Stimulated activated CD4-positive, alpha-beta T cell treated with anti-CD3 and anti-CD28 coated beads, Interleukin-1b, Interleukin-23, amount 100 ng/mL, for 4 hours (primary cell): ENCODE data around the gene DUSP10.

ENCODE experiments used
- DNase-seq, 2 donors: peaks; one replicate each; pipeline ENCODE4 v3.0.0-alpha.2; 2020; ENCODE audit warnings: low read depth in 2 of 2

DUSP10 gene

GRCh38 chr1:221741703-221742554 is at the start of gene DUSP10:
Gene DUSP10 (minus strand): TSS chr1:221742089. CDS start chr1:221739744, 2,345 bp downstream.
- peak; percentile 93 to 96 for DNase-seq

- DNase-seq = no peak
Observed at GRCh38 chr1:221788466-221788865, 46.6 kb upstream of the DUSP10 start.

GRCh38 chr1:221786647-221787046 is 44.8 kb upstream of the DUSP10 start:
- DNase-seq = no peak

- no peak for DNase-seq
Observed at GRCh38 chr1:221783936-221784335, 42.0 kb upstream of the DUSP10 start.

- no peak for DNase-seq
Observed at GRCh38 chr1:221783437-221783836, 41.5 kb upstream of the DUSP10 start.

- no peak for DNase-seq
Observed at GRCh38 chr1:221782970-221783369, 41.1 kb upstream of the DUSP10 start.

GRCh38 chr1:221782477-221782876 is 40.6 kb upstream of the DUSP10 start:
- no peak for DNase-seq

- no peak for DNase-seq
Observed at GRCh38 chr1:221781102-221781755, 39.3 kb upstream of the DUSP10 start.

- DNase-seq = no peak
Observed at GRCh38 chr1:221780175-221780574, 38.3 kb upstream of the DUSP10 start.

- DNase-seq = no peak
Observed at GRCh38 chr1:221779771-221780170, 37.9 kb upstream of the DUSP10 start.

- DNase-seq = no peak
Observed at GRCh38 chr1:221778535-221779142, 36.8 kb upstream of the DUSP10 start.

- no peak for DNase-seq
Observed at GRCh38 chr1:221778125-221778524, 36.2 kb upstream of the DUSP10 start.

- peak in 1 of 2 donors; percentile 34 for DNase-seq
Observed at GRCh38 chr1:221777431-221778072, 35.7 kb upstream of the DUSP10 start.

- DNase-seq = no peak
Observed at GRCh38 chr1:221776495-221777301, 34.8 kb upstream of the DUSP10 start.

GRCh38 chr1:221775206-221775605 is 33.3 kb upstream of the DUSP10 start:
- no peak for DNase-seq

GRCh38 chr1:221774054-221774842 is 32.4 kb upstream of the DUSP10 start:
- DNase-seq = no peak

GRCh38 chr1:221773383-221773782 is 31.5 kb upstream of the DUSP10 start:
- no peak for DNase-seq

- no peak for DNase-seq
Observed at GRCh38 chr1:221772117-221772516, 30.2 kb upstream of the DUSP10 start.

GRCh38 chr1:221768444-221769066 is 26.7 kb upstream of the DUSP10 start:
- no peak for DNase-seq

- no peak for DNase-seq
Observed at GRCh38 chr1:221766210-221766609, 24.3 kb upstream of the DUSP10 start.
